Peyer's patch (tissue), 4 donors: ENCODE data around the gene ZNF543.

ENCODE experiments used
- POLR2A ChIP-seq, 2 donors: fragments of 450-650 bp; IDR thresholded peaks; one replicate each; pipeline ENCODE4 v1.5.1; 2017; ENCODE audit warnings: antibody characterized with exemption in 2 of 2, mild to moderate bottlenecking in 2 of 2, moderate library complexity in 2 of 2
- TF ChIP-seq, protein P1 (sequence below), 6 experiments: fragments of 450-650 bp in 4 of 6; fragments of 200-600 bp in 2 of 6; sonication (generic) in 1 of 6; IDR thresholded peaks; one replicate each; pipeline ENCODE4 v1.5.1; 2017 to 2019; ENCODE audit warnings: antibody characterized with exemption in 6 of 6, mild to moderate bottlenecking in 3 of 6, moderate library complexity in 1 of 6

DNA sequence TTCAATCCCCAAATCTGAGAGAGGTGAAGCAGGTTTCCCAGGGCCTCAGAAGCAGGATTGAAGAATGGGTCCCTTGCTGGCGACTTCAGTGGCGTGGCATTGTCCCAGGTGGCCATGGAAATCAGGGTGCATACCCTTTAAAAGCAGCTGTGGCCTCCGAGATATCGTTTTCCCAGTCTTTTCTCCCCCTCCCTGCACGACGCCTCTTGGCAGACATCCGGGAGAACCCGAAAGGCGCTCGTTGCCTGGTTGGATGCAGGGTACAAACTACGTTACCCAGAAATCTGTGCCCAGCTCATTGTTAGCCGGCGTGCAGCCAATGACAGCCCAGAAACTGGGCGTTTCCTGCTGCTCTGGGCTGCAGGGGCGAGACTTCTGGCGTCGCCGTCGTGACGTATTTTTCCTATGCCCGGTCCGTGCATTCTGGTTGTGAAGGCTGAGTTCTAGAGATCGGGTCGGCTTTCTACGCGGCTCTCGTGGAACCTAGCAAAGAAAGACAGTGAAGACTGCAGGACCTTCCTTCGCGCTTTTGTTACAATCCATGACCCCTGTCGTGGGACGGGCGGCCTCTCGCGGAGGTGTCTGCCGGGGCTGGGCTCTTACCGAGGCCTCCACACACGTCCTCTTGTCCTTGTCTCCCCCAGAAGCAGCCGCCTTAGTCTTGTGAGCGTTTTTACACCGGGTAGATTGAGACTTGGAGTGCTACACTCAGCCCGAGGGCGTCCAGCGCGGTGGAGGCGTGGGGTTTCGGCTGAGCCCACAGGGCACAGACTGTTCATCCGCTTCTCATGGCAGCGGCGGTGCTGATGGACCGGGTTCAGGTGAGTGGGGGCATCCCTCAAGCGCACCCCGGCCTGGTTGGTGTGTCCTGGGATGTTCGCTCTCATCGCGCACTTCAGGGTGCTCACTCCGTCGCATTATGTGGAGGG, 30.9 kb downstream of the ZNF543 start, which contains the start of gene ZNF304:
- TF ChIP-seq, protein P1, sequence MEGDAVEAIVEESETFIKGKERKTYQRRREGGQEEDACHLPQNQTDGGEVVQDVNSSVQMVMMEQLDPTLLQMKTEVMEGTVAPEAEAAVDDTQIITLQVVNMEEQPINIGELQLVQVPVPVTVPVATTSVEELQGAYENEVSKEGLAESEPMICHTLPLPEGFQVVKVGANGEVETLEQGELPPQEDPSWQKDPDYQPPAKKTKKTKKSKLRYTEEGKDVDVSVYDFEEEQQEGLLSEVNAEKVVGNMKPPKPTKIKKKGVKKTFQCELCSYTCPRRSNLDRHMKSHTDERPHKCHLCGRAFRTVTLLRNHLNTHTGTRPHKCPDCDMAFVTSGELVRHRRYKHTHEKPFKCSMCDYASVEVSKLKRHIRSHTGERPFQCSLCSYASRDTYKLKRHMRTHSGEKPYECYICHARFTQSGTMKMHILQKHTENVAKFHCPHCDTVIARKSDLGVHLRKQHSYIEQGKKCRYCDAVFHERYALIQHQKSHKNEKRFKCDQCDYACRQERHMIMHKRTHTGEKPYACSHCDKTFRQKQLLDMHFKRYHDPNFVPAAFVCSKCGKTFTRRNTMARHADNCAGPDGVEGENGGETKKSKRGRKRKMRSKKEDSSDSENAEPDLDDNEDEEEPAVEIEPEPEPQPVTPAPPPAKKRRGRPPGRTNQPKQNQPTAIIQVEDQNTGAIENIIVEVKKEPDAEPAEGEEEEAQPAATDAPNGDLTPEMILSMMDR (IDR thresholded peaks at IDR 0.05), result no peak
- TF ChIP-seq POLR2A (IDR thresholded peaks at IDR 0.05), result no peak
